Naive thymus-derived CD8-positive, alpha-beta T cell (primary cell): Measurements from ENCODE around the gene APEH. TPM values are rescaled to one million over a fixed set of nuclear protein-coding genes. Genes with fewer than 3 reads are reported as not detected.

Experiments used
- ATAC-seq, 2 donors: fragments of 150-1000 bp; cut with Tn5 transposase in 1 of 2; sonication (Bioruptor Pico), chemical (Tn5 transposase) in 1 of 2; 1 replicate in 1 of 2; 2 replicates in 1 of 2; pipeline ENCODE4 v1.10.0; 2021; ENCODE audit warnings: mild to moderate bottlenecking in 2 of 2, moderate library complexity in 2 of 2
- POLR2A ChIA-PET: fragments of 350-600 bp; sonication (Branson Sonifier 250); formaldehyde crosslinking; loops from one replicate; lab custom pipeline; 2021; ENCODE audit warnings: antibody characterized with exemption; lab: Charles Lee
- DNase-seq, 10 donors: peaks; one replicate each; pipeline versions ENCODE4 v3.0.0 to v3.0.0-alpha.2; 2020 to 2022
- H3K27ac Mint-ChIP-seq, 10 donors: one replicate each; pipeline ENCODE4 v1.8.0; 2020 to 2022; ENCODE audit warnings: mild to moderate bottlenecking in 10 of 10, mixed read lengths in 10 of 10, moderate library complexity in 4 of 10, inconsistent platforms in 1 of 10
- H3K27me3 Mint-ChIP-seq, 5 donors: one replicate each; pipeline ENCODE4 v1.8.0; 2021 to 2022; ENCODE audit warnings: mixed read lengths in 5 of 5
- H3K36me3 Mint-ChIP-seq, 3 donors: one replicate each; pipeline ENCODE4 v1.8.0; 2020 to 2022; ENCODE audit warnings: mixed read lengths in 3 of 3, mild to moderate bottlenecking in 2 of 3, inconsistent platforms in 1 of 3
- H3K4me1 Mint-ChIP-seq, 4 donors: one replicate each; pipeline ENCODE4 v1.8.0; 2021 to 2022; ENCODE audit warnings: mixed read lengths in 4 of 4
- H3K4me3 Mint-ChIP-seq, 10 donors: one replicate each; pipeline ENCODE4 v1.8.0; 2020 to 2022; ENCODE audit warnings: mild to moderate bottlenecking in 10 of 10, mixed read lengths in 10 of 10, moderate library complexity in 6 of 10, inconsistent platforms in 1 of 10
- H3K9me3 Mint-ChIP-seq, 9 donors: one replicate each; pipeline ENCODE4 v1.8.0; 2020 to 2022; ENCODE audit warnings: mixed read lengths in 9 of 9, mild to moderate bottlenecking in 3 of 9, inconsistent platforms in 1 of 9, moderate library complexity in 1 of 9
- polyA plus RNA-seq, 3 donors: library from polyadenylated mRNA; unstranded; fragments of 300-500 nt; fragmentation: Illumina TruSeq; gene quantifications; one replicate each; pipeline ENCODE4 v1.2.3, GENCODE V29; 2021
- total RNA-seq, 8 experiments: library from RNA in 2 of 8; stranded (reverse) in 2 of 8; gene quantifications; one replicate each; pipeline ENCODE4 v1.2.3 and lab custom pipeline; 2021 to 2026

APEH gene
- total and polyA plus RNA-seq, 5 experiments from 2014 or later: 105 to 139 (median 131) TPM

DNA sequence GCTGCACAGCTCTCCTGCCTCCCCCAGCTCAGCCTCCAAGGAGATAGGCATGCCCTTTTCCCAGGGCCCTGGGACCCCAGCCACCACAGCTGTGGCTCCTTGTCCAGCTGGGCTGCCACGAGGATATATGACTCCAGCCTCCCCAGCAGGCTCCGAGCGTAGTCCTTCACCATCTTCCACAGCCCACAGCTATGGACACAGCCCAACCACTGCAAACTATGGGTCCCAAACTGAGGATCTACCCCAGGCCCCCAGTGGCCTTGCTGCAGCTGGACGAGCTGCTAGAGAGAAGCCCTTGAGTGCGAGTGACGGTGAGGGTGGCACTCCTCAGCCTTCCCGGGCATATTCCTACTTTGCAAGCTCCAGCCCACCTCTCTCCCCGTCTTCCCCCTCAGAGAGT, 20.5 kb upstream of the APEH start:
- no peak for DNase-seq
- Mint-ChIP-seq H3K27me3 (peaks cover 0 to 10% (median 6%) of the 10 kb centered on the region in 5 donors), H3K4me3 (no peak overlapping the region), H3K9me3 (no peaks in the 10 kb centered on the region), H3K27ac (no peak overlapping the region), H3K4me1 (no peaks in the 10 kb centered on the region), H3K36me3 (no peaks in the 10 kb centered on the region)
- ATAC-seq: no peak
- POLR2A ChIA-PET: no interaction called here

DNA sequence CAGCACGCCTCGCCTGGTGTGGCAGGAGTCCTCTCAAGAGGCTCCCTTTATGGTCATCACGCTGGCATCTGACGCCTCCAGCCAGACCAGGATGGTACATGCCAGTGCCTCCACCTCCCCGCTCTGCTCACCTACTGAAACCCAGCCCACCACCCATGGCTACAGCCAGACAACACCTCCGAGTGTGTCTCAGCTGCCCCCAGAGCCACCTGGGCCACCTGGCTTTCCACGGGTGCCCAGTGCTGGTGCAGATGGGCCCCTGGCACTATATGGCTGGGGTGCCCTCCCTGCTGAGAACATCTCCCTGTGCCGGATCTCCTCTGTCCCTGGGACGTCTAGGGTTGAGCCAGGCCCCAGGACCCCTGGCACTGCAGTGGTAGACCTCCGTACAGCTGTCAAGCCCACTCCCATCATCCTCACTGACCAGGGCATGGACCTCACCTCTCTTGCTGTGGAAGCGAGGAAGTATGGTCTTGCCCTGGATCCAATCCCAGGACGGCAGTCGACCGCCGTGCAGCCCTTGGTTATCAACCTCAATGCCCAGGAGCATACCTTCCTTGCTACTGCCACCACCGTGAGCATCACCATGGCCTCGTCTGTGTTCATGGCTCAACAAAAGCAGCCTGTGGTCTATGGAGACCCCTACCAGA, 19.9 kb upstream of the APEH start:
- Mint-ChIP-seq H3K27me3 (peaks cover 0 to 10% (median 6%) of the 10 kb centered on the region in 5 donors), H3K27ac (peak overlapping the region in 1 of 10 donors; percentile 24), H3K4me1 (no peaks in the 10 kb centered on the region), H3K36me3 (no peaks in the 10 kb centered on the region), H3K4me3 (no peak overlapping the region), H3K9me3 (no peaks in the 10 kb centered on the region)
- no peak for DNase-seq
- ATAC-seq: no peak
- POLR2A ChIA-PET: interaction anchor here (0.6 kb wide), 1 partner anchor 179 kb away, joined by 3 read pairs; no protein-coding TSS in a partner anchor

DNA sequence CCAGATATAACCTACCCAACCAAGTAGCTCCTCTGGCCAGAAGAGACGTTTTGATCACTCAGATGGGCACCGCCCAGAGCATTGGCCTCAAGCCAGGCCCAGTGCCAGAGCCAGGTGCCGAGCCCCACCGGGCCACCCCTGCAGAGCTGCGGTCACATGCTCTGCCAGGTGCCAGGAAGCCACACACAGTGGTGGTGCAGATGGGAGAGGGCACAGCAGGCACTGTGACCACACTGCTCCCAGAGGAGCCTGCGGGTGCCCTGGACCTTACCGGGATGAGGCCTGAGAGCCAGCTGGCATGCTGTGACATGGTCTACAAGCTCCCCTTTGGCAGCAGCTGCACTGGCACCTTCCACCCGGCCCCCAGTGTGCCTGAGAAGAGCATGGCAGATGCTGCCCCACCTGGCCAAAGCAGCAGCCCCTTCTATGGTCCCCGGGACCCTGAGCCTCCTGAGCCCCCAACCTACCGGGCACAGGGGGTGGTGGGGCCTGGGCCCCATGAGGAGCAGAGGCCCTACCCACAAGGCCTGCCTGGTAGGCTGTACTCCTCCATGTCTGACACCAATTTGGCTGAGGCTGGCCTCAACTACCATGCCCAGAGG, 19.1 kb upstream of the APEH start:
- H3K36me3 Mint-ChIP-seq: no peaks in the 10 kb centered on the region
- no peak for ATAC-seq
- H3K4me1 Mint-ChIP-seq: no peaks in the 10 kb centered on the region
- POLR2A ChIA-PET: interaction anchor here (0.6 kb wide), 2 partner anchors 38 to 180 kb away, joined by 3 read pairs; no protein-coding TSS in a partner anchor
- H3K9me3 Mint-ChIP-seq: no peaks in the 10 kb centered on the region
- H3K4me3 Mint-ChIP-seq: no peak overlapping the region
- peaks cover 0 to 10% (median 6%) of the 10 kb centered on the region in 5 donors for H3K27me3 Mint-ChIP-seq
- H3K27ac Mint-ChIP-seq: no peak overlapping the region
- DNase-seq: no peak

DNA sequence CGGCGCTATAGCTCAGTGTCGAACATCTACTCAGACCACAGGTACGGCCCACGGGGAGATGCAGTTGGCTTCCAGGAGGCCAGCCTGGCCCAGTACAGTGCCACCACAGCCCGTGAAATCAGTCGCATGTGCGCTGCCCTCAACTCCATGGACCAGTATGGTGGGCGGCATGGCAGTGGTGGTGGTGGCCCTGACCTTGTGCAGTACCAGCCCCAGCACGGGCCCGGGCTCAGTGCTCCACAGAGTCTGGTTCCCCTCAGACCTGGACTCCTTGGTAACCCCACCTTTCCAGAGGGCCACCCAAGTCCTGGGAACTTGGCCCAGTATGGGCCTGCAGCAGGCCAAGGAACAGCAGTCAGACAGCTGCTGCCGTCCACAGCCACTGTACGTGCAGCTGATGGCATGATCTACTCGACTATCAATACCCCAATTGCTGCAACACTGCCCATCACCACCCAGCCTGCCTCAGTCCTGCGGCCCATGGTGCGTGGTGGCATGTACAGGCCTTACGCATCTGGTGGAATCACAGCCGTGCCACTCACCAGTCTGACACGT, 18.3 kb upstream of the APEH start:
- ATAC-seq (no peak), DNase-seq (no peak)
- Mint-ChIP-seq H3K4me3 (no peak overlapping the region), H3K27me3 (peaks cover 0 to 11% (median 6%) of the 10 kb centered on the region in 5 donors), H3K4me1 (no peaks in the 10 kb centered on the region), H3K9me3 (no peaks in the 10 kb centered on the region), H3K36me3 (no peaks in the 10 kb centered on the region), H3K27ac (no peak overlapping the region)
- POLR2A ChIA-PET: interaction anchor here (0.6 kb wide), 1 partner anchor 37 kb away, joined by 3 read pairs; no protein-coding TSS in a partner anchor

DNA sequence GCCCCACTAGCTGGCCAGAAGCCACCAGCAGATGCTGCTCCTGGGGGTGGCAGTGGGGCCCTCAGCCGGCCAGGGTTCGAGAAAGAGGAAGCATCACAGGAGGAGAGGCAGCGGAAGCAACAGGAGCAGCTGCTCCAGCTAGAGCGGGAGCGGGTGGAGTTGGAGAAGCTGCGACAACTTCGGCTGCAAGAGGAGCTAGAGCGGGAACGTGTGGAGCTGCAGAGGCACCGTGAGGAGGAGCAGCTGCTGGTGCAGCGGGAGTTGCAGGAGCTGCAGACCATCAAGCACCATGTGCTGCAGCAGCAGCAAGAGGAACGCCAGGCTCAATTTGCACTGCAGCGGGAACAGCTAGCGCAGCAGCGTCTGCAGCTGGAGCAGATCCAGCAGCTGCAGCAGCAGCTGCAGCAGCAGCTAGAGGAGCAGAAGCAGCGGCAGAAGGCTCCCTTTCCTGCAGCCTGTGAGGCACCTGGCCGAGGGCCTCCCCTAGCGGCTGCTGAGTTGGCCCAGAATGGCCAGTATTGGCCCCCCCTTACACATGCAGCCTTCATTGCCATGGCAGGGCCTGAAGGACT, 17.5 kb upstream of the APEH start:
- Mint-ChIP-seq H3K36me3 (no peaks in the 10 kb centered on the region), H3K27ac (peak overlapping the region in 1 of 10 donors; percentile 54), H3K4me3 (no peak overlapping the region), H3K9me3 (no peaks in the 10 kb centered on the region), H3K27me3 (peaks cover 0 to 12% (median 6%) of the 10 kb centered on the region in 5 donors), H3K4me1 (no peaks in the 10 kb centered on the region)
- POLR2A ChIA-PET: no interaction called here
- DNase-seq (no peak), ATAC-seq (no peak)

DNA sequence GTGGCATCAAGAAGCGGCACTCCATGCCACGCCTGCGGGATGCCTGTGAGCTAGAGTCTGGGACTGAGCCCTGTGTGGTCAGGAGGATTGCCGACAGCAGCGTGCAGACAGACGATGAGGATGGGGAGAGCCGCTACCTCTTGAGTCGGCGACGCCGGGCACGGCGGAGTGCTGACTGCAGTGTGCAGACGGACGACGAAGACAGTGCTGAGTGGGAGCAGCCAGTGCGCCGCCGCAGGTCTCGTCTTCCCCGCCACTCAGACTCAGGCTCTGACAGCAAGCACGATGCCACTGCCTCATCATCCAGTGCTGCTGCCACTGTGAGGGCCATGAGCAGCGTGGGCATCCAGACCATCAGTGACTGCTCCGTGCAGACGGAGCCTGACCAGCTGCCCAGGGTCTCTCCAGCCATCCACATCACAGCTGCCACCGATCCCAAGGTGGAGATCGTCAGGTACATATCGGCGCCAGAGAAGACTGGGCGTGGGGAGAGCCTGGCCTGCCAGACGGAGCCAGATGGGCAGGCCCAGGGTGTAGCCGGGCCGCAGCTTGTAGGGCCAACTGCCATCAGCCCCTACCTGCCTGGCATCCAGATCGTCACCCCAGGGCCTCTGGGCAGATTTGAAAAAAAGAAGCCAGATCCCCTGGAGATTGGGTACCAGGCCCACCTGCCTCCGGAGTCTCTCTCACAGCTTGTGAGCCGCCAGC, 16.8 kb upstream of the APEH start:
- DNase-seq: no peak
- no peak overlapping the region for H3K4me3 Mint-ChIP-seq
- H3K27ac Mint-ChIP-seq: no peak overlapping the region
- H3K4me1 Mint-ChIP-seq: no peaks in the 10 kb centered on the region
- peaks cover 0 to 12% (median 6%) of the 10 kb centered on the region in 5 donors for H3K27me3 Mint-ChIP-seq
- POLR2A ChIA-PET: no interaction called here
- no peak for ATAC-seq
- H3K36me3 Mint-ChIP-seq: no peaks in the 10 kb centered on the region
- H3K9me3 Mint-ChIP-seq: no peaks in the 10 kb centered on the region

DNA sequence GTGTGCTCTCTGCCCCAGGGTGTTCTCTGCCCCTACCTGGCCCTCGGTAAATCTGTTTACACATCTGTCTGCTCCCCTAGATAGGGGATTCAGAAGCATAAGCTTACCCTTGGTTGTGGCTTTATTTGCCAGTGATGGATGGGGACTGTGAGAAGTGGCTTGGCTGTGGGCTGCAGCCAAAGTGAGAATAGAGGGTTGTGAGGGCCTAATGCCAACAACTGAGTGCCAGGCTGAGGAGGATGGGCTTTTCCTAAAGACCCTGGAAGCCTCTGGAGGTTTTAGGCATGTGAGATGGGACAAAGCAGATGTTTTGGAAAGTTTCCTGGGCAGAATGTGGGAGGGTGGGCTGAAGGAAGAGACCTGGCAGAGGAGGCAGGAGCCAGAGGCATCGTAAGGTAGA, 15.4 kb upstream of the APEH start:
- H3K4me1 Mint-ChIP-seq: no peaks in the 10 kb centered on the region
- ATAC-seq: no peak
- no peak for DNase-seq
- no peaks in the 10 kb centered on the region for H3K9me3 Mint-ChIP-seq
- no peaks in the 10 kb centered on the region for H3K36me3 Mint-ChIP-seq
- POLR2A ChIA-PET: no interaction called here
- peaks cover 0 to 12% (median 6%) of the 10 kb centered on the region in 5 donors for H3K27me3 Mint-ChIP-seq
- H3K4me3 Mint-ChIP-seq: no peak overlapping the region
- no peak overlapping the region for H3K27ac Mint-ChIP-seq

DNA sequence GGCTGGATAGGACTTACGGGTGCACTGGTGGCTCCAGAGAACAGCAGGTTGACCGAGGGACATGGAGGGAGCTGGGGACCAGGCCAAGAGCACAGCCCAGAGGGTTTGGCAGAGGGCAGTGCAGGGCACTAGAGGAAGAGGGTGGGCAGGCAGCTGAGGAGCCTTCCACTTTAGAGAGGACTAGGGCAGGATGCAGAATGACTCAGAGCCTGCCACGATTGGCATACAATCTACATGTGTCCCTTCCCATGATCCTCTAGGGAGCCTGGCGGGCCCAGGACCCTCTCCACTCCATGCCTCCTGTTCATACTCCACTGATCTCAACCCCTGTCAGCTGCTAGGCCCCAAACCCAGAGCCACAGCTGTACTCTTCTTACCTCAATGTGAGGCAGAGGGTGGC, 14.4 kb upstream of the APEH start:
- ATAC-seq: no peak
- POLR2A ChIA-PET: no interaction called here

DNA sequence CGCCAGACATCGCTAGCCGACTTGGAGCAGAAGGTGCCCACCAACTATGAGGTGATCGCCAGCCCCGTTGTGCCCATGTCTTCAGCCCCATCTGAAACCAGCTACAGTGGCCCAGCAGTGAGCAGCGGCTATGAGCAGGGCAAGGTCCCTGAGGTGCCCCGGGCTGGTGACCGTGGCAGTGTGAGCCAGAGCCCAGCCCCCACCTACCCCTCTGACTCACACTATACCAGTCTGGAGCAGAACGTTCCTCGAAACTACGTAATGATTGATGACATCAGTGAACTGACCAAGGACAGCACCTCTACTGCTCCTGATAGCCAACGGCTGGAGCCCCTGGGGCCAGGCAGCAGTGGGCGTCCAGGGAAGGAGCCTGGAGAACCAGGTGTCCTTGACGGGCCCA, 12.9 kb upstream of the APEH start:
- Mint-ChIP-seq H3K27ac (no peak overlapping the region), H3K9me3 (no peaks in the 10 kb centered on the region), H3K27me3 (peaks cover 0 to 9% (median 5%) of the 10 kb centered on the region in 5 donors), H3K4me1 (no peaks in the 10 kb centered on the region), H3K36me3 (no peaks in the 10 kb centered on the region), H3K4me3 (no peak overlapping the region)
- DNase-seq (no peak), ATAC-seq (no peak)
- POLR2A ChIA-PET: no interaction called here

More for the DNA sequence above, 14.4 kb upstream of the APEH start:
- Mint-ChIP-seq H3K27ac (no peak overlapping the region), H3K36me3 (no peaks in the 10 kb centered on the region), H3K9me3 (no peaks in the 10 kb centered on the region), H3K4me3 (no peak overlapping the region), H3K27me3 (peaks cover 0 to 12% (median 6%) of the 10 kb centered on the region in 5 donors), H3K4me1 (no peaks in the 10 kb centered on the region)
- DNase-seq: no peak

DNA sequence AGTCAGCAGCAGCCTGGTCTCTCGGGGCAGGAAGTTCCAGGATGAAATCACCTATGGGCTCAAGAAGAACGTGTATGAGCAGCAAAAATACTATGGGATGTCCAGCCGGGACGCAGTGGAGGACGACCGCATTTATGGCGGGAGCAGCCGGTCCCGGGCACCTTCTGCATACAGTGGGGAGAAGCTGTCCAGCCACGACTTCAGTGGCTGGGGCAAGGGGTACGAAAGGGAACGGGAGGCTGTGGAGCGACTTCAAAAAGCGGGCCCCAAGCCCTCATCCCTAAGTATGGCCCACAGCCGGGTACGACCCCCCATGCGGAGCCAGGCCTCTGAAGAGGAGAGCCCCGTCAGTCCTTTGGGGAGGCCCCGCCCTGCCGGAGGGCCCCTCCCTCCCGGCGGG, 12.1 kb upstream of the APEH start:
- Mint-ChIP-seq H3K9me3 (no peaks in the 10 kb centered on the region), H3K4me3 (no peak overlapping the region), H3K4me1 (no peaks in the 10 kb centered on the region), H3K36me3 (no peaks in the 10 kb centered on the region), H3K27me3 (peaks cover 0 to 7% (median 2%) of the 10 kb centered on the region in 5 donors), H3K27ac (no peak overlapping the region)
- DNase-seq (no peak), ATAC-seq (no peak)
- POLR2A ChIA-PET: interaction anchor here (1.0 kb wide), 1 partner anchor 10 kb away, joined by 4 read pairs; no protein-coding TSS in a partner anchor

DNA sequence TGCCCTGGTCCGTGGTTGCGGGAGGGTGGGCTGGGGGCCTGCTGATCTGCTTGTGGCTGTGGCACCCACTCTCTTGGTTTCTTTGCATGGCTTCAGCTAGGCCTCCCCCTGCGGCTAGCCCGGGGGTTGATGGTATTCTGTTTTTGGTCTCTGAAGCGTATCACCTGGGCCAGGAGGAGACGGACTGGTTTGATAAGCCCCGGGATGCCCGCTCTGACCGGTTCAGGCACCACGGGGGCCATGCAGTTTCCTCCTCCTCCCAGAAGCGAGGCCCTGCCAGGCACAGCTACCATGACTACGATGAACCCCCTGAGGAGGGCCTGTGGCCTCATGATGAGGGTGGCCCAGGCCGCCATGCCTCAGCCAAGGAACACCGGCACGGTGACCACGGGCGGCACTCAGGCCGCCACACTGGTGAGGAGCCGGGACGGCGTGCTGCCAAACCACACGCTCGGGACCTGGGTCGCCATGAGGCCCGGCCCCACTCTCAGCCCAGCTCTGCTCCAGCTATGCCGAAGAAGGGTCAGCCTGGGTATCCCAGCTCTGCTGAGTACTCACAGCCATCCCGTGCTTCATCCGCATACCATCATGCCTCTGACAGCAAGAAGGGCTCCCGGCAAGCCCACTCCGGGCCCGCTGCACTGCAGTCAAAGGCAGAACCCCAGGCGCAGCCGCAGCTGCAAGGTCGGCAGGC, 11.3 kb upstream of the APEH start:
- H3K36me3 Mint-ChIP-seq: no peaks in the 10 kb centered on the region
- H3K27me3 Mint-ChIP-seq: peaks cover 0 to 3% (median 0%) of the 10 kb centered on the region in 5 donors
- H3K4me3 Mint-ChIP-seq: no peak overlapping the region
- H3K9me3 Mint-ChIP-seq: no peaks in the 10 kb centered on the region
- ATAC-seq (no peak), DNase-seq (no peak)
- no peaks in the 10 kb centered on the region for H3K4me1 Mint-ChIP-seq
- no peak overlapping the region for H3K27ac Mint-ChIP-seq
- POLR2A ChIA-PET: interaction anchor here (1.0 kb wide), 1 partner anchor 9 kb away, joined by 4 read pairs; no protein-coding TSS in a partner anchor

DNA sequence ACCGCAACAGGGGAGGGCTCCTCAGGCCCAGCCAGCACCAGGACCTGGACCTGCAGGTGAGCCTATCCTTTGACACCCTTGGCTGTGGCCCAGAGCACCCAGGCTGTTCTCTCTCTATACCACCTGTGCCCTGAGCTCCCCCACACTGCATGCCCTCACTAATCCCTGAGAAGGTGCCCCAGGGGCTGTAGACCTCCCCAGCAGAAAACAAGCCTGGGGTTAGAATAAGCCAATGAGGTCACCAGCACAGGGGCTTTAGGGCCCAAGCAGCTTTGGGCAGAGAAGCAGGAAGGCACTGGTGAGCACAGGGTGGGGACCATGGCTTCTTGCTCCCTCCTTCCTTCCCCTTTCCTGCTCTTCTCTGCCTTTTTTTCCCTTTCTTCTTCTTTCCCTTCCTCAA, 10.3 kb upstream of the APEH start:
- ATAC-seq (no peak), DNase-seq (no peak)
- POLR2A ChIA-PET: no interaction called here
- Mint-ChIP-seq H3K27me3 (peaks cover 0 to 3% (median 0%) of the 10 kb centered on the region in 5 donors), H3K27ac (no peak overlapping the region), H3K4me3 (no peak overlapping the region), H3K9me3 (no peaks in the 10 kb centered on the region), H3K36me3 (no peaks in the 10 kb centered on the region), H3K4me1 (no peaks in the 10 kb centered on the region)
